ENCODE results near the gene IL22RA1.

IL22RA1 gene

GRCh38 chr1:24136956-24137539 is 5.9 kb downstream of the IL22RA1 start:
- no peak for DNase-seq (ENCODE audit: low read depth)

- DNase-seq (ENCODE audit: low read depth), result no peak
These were observed 8.6 kb downstream of the IL22RA1 start for GRCh38 chr1:24134376-24134775.

DNA sequence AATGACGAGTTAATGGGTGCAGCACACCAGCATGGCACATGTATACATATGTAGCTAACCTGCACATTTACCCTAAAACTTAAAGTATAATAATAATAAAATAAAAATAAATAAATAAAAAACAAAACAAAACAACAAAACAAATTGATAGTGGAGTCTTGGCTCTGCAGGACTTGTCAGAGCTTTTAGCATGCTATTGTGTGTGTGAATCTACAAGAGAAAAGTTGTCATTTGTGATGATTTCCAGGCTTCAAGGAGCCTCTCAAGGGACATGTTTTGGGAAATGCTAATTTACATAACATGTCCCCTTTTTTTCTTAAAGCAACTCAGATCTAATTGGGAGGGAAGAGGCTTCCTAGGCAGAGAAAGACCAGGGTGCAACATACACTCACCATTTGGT is 9.1 kb downstream of the IL22RA1 start:
- no peak for DNase-seq (ENCODE audit: low read depth)

DNA sequence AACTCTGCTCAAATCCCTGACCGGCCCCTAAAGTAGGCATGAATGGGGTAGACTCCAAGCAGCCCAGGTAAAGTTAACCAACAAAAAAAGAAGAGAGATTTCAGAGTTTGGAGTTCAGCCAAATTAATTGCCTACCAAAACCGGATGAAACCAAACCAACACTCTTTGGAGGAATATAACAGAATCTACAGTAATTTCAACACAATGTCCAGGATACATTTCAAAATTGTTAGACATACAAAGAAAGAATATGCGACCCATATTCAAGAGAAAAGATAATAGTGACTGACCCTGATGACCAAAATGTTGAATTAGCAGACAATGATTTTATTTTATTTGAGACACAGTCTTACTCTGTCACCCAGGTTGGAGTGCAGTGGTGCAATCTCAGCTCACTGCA is 12.6 kb downstream of the IL22RA1 start:
- no peak for DNase-seq (ENCODE audit: low read depth)

DNA sequence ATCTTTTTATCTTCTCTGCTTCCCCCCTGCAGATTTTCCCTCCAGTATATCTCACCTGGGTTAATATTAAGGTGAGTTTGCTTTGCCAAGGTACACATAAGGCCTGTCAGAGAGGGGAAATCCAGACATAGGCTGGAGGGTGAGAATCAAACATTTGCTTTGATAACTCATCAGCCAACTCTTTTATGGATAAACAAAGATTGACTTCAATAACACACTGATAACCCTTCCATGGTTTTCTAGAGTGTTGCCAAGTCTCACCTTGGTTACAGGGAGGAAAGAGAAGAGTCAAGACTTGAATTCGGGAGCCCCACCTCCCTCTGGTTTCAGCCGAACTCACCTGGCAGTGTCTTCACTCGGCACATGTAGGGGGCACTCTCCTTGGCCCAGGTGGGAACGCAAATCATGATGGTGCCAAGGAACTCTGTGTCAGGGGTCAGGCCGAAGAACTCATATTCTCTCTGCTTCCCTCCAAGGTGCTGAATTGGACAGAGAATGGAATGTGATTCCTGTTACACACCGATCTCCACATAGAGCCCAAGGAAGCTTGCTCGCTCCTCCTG is 15.1 kb downstream of the IL22RA1 start:
- no peak for DNase-seq (ENCODE audit: low read depth)

- no peak for DNase-seq (ENCODE audit: low read depth)
These were observed 15.7 kb downstream of the IL22RA1 start for GRCh38 chr1:24127134-24127800.

- no peak for DNase-seq (ENCODE audit: low read depth)
These were observed 16.3 kb downstream of the IL22RA1 start for GRCh38 chr1:24126672-24127023.

GRCh38 chr1:24126018-24126671 is 16.8 kb downstream of the IL22RA1 start:
- DNase-seq (ENCODE audit: low read depth), result no peak

DNA sequence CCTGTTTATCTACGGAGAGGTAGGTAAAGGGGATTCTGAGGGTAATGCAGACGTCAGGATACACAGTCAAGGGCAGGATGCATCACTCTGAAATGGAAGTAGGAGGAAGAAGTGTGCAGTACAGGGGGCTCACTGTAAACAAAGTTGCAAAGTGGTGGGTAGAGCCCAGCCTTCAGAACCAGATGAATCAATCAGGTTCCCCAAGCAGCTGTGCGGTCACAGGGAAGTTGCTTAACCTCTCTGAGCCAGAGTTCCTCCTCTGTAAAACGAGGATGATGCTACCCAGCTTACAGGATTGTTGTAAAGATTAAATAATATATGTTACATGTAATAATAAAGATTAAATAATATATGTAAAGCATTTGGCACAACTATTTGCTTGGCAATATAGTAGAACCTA is 17.5 kb downstream of the IL22RA1 start:
- no peak for DNase-seq (ENCODE audit: low read depth)

GRCh38 chr1:24124980-24125379 is 18.0 kb downstream of the IL22RA1 start:
- DNase-seq (ENCODE audit: low read depth), result no peak

DNA sequence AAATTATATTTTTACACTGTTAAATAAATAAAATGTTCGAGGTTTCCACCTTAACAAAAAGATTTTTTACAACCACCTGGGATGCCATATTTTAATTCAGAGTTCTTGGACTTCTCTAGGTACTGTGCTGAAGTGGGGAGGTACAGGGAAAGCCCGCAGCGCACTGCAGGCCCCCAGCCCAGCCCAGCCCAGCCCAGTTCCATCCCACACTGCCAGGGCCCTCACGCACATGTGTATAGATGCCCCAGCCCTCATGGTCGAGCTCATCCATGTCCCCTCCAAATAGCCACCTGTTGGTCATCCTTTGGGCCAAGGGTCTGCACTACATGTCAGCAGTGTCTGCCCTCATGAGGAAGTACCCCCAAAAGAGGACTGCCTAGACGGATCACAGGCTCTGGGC is 19.3 kb downstream of the IL22RA1 start:
- DNase-seq (ENCODE audit: low read depth), result no peak

- DNase-seq (ENCODE audit: low read depth), result no peak
These were observed 20.2 kb downstream of the IL22RA1 start for GRCh38 chr1:24122776-24123175.

GRCh38 chr1:24121406-24121805 is 21.5 kb downstream of the IL22RA1 start:
- no peak for DNase-seq (ENCODE audit: low read depth)

GRCh38 chr1:24120965-24121364 is 22.0 kb downstream of the IL22RA1 start:
- DNase-seq (ENCODE audit: low read depth), result no peak

GRCh38 chr1:24119859-24120756 is 22.8 kb downstream of the IL22RA1 start:
- DNase-seq (ENCODE audit: low read depth), result no peak

DNA sequence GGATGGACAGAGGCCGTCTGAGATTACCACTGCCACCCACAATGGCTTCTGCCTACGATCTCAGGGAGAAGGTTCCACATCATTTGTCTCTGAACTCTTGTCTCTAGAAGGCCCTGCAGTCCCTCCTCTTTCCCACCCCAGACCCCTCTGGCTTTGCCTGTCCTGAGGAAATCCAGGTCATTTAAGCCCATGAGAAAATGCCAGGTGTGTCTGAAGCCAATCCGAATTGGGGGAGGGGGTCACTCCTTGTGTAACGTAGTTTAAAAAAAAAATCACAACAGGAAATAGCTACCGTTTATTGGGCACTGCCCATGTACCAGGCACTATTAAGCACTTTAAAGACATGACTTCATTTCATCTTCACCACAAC is 23.5 kb downstream of the IL22RA1 start:
- DNase-seq (ENCODE audit: low read depth), result no peak

- DNase-seq (ENCODE audit: low read depth), result no peak
These were observed 24.3 kb downstream of the IL22RA1 start for GRCh38 chr1:24118410-24119242.

DNA sequence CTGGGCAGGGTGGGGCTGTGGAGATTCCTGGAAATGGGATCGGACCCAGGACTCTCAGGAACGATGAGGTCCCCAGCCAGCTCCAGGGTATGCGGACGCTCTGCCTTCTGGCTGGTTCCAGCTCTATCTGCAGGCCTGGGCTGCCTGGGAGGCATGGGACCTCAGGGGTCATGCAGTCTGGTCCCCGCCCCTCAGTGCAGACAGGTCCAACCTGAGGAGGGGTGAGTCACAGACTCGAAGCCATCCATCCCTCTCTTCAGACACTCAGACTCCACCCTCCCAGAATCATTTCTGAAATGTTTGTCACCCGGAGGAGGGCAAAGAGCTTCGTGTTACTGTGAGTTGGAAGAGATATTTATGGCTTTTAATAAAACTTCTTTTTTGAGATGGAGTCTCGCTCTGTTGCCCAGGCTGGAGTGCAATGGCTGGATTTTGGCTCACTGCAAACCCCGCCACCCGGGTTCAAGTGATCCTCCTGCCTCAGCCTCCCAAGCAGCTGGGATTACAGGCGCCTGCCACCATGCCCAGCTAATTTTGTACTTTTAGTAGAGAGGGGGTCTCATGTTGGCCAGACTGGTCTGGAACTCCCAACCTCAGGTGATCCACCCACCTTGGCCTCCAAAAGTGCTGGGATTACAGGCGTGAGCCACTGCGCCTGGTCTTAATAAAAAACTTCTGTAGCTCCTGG is 25.1 kb downstream of the IL22RA1 start:
- DNase-seq (ENCODE audit: low read depth), result no peak

DNA sequence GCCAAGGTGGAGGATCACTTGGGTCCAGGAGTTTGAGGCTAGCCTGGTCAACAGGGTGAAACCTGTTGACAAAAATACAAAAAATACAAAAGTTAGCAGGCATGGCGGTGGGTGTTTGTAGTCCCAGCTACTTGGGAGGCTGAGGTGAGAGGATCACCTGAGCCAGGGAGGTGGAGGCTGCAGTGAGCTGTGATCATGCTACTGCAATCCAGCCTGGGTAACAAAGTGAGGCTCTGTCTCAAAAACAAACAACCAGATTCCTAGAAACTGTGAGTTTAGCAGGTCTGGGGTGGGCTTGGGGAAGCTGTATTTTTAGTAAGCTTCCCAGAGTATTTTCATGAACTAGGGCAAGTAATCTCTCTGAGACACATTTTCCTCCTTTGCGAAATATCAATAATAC is 25.8 kb downstream of the IL22RA1 start:
- DNase-seq (ENCODE audit: low read depth), result no peak

GRCh38 chr1:24114753-24115152 is 28.2 kb downstream of the IL22RA1 start:
- DNase-seq (ENCODE audit: low read depth), result no peak

GRCh38 chr1:24113641-24114033 is 29.3 kb downstream of the IL22RA1 start:
- DNase-seq (ENCODE audit: low read depth), result no peak
